Gastroesophageal sphincter (tissue), 3 donors: Measurements from ENCODE around the gene DCDC2B.
"Not testable (repeated sequence)": the region's sequence is repeated elsewhere in the genome, so short reads cannot be mapped to it uniquely, and the experiment has no call there.

Experiments
- CTCF ChIP-seq, 4 experiments: fragments of 200-600 bp in 2 of 4; fragments of 450-650 bp in 2 of 4; sonication (generic) in 1 of 4; IDR thresholded peaks; one replicate each; pipeline ENCODE4 v1.5.1; 2017 to 2019; ENCODE audit warnings: antibody characterized with exemption in 4 of 4, mild to moderate bottlenecking in 2 of 4, moderate library complexity in 2 of 4
- POLR2A ChIP-seq, 2 donors: fragments of 450-650 bp; IDR thresholded peaks; one replicate each; pipeline ENCODE4 v1.6.1; 2017; ENCODE audit warnings: antibody characterized with exemption in 2 of 2, mild to moderate bottlenecking in 2 of 2, moderate library complexity in 1 of 2
- POLR2AphosphoS5 ChIP-seq: sonication (generic); formaldehyde crosslinking; IDR thresholded peaks from one replicate; pipeline ENCODE4 v1.6.1; 2017; ENCODE audit warnings: antibody characterized with exemption

- not testable (repeated sequence) for TF ChIP-seq POLR2AphosphoS5; CTCF (IDR thresholded peaks at IDR 0.05); POLR2A (IDR thresholded peaks at IDR 0.05)
Observed at GRCh38 chr1:32263236-32263593, 54.3 kb downstream of the DCDC2B start.
